ENCODE results near the gene NPDC1.
"Not testable (repeated sequence)": the region's sequence is repeated elsewhere in the genome, so short reads cannot be mapped to it uniquely, and the experiment has no call there.

Gene NPDC1

DNA sequence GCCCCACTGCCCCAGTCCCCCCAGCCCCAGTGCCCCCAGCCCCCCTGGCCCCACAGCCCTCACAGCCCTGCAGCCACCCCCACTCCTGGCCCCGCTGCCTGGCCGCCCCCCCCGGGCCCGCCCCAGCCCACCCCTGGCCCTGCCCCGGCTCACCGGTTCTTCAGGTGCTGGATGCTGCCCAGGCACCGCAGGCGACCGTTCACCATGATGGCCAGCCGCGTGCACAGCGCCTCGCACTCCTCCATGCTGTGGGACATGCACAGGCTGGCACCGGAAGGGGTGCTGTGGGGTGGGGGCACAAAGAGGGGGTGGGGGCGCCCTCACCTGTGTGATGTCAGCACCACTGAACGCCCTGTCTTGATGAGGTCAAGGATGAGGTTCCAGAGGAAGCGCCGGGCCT, 36.8 kb downstream of the NPDC1 start:
- Histone ChIP-seq H3K9me3 (replicated peaks; ENCODE audit: low read length) (no peaks in the 10 kb centered on the region), H3K4me2 (ENCODE audit: low read length) (no peak overlapping the region), H3K4me1 (ENCODE audit: control insufficient read depth, insufficient read depth, low read length) (no peaks in the 10 kb centered on the region), H3K36me3 (ENCODE audit: insufficient read depth, low read length) (peaks cover 3% of the 10 kb centered on the region), H3K27me3 (ENCODE audit: control insufficient read depth, insufficient read depth, low read length) (no peaks in the 10 kb centered on the region), H3K9ac (ENCODE audit: low read depth, low read length) (no peak overlapping the region), H3K4me3 (ENCODE audit: low read length) (no peak overlapping the region)

DNA sequence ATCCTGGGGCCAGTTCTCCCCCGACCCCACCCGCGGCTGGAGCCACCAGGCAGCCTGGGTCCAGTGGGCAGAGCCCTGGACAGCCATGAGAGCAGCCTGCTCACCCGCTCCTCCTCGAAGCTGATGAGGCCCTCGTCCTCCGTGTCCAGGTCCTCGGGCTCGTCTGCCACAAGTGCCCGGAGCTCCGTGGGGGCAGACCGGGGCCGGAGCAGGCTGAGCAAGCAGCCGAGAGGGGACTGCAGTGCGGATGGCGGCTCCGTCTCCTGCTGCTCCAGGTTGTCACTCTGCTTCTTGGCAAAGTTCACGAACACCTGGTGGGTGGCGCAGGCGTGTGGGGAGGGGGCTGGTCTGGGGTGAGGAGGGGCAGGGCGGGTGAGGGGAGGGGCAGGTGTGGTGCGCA, 37.7 kb downstream of the NPDC1 start:
- Histone ChIP-seq H3K4me1 (ENCODE audit: control insufficient read depth, insufficient read depth, low read length) (no peaks in the 10 kb centered on the region), H3K9me3 (replicated peaks; ENCODE audit: low read length) (no peaks in the 10 kb centered on the region), H3K27me3 (ENCODE audit: control insufficient read depth, insufficient read depth, low read length) (no peaks in the 10 kb centered on the region), H3K36me3 (ENCODE audit: insufficient read depth, low read length) (peaks cover 3% of the 10 kb centered on the region), H3K4me3 (ENCODE audit: low read length) (no peak overlapping the region), H3K9ac (ENCODE audit: low read depth, low read length) (no peak overlapping the region), H3K4me2 (ENCODE audit: low read length) (no peak overlapping the region)

- H3K9me3 ChIP-seq (replicated peaks; ENCODE audit: low read length): no peaks in the 10 kb centered on the region
- H3K4me1 ChIP-seq (ENCODE audit: control insufficient read depth, insufficient read depth, low read length): no peaks in the 10 kb centered on the region
- H3K4me3 ChIP-seq (ENCODE audit: low read length): no peak overlapping the region
- H3K9ac ChIP-seq (ENCODE audit: low read depth, low read length): no peak overlapping the region
- no peaks in the 10 kb centered on the region for H3K27me3 ChIP-seq (ENCODE audit: control insufficient read depth, insufficient read depth, low read length)
- no peak overlapping the region for H3K4me2 ChIP-seq (ENCODE audit: low read length)
- H3K36me3 ChIP-seq (ENCODE audit: insufficient read depth, low read length): peaks cover 3% of the 10 kb centered on the region
Observed at GRCh38 chr9:137007816-137008270, 38.1 kb downstream of the NPDC1 start.

GRCh38 chr9:137007108-137007815, 38.7 kb downstream of the NPDC1 start:
- Histone ChIP-seq H3K27me3 (ENCODE audit: control insufficient read depth, insufficient read depth, low read length) (no peaks in the 10 kb centered on the region), H3K4me3 (ENCODE audit: low read length) (no peak overlapping the region), H3K9ac (ENCODE audit: low read depth, low read length) (no peak overlapping the region)

GRCh38 chr9:137006116-137007003, 39.6 kb downstream of the NPDC1 start:
- peaks cover 3% of the 10 kb centered on the region for H3K36me3 ChIP-seq (ENCODE audit: insufficient read depth, low read length)
- no peak overlapping the region for H3K4me3 ChIP-seq (ENCODE audit: low read length)
- no peaks in the 10 kb centered on the region for H3K9me3 ChIP-seq (replicated peaks; ENCODE audit: low read length)
- no peak overlapping the region for H3K9ac ChIP-seq (ENCODE audit: low read depth, low read length)
- no peaks in the 10 kb centered on the region for H3K27me3 ChIP-seq (ENCODE audit: control insufficient read depth, insufficient read depth, low read length)
- no peak overlapping the region for H3K4me2 ChIP-seq (ENCODE audit: low read length)
- H3K4me1 ChIP-seq (ENCODE audit: control insufficient read depth, insufficient read depth, low read length): no peaks in the 10 kb centered on the region

More at GRCh38 chr9:137007108-137007815, 38.7 kb downstream of the NPDC1 start:
- H3K36me3 ChIP-seq (ENCODE audit: insufficient read depth, low read length): peaks cover 3% of the 10 kb centered on the region
- H3K4me1 ChIP-seq (ENCODE audit: control insufficient read depth, insufficient read depth, low read length): no peaks in the 10 kb centered on the region
- H3K9me3 ChIP-seq (replicated peaks; ENCODE audit: low read length): no peaks in the 10 kb centered on the region
- H3K4me2 ChIP-seq (ENCODE audit: low read length): no peak overlapping the region

GRCh38 chr9:137004285-137004684, 41.7 kb downstream of the NPDC1 start:
- H3K9ac ChIP-seq (ENCODE audit: low read depth, low read length); H3K4me3 ChIP-seq (ENCODE audit: low read length); H3K4me2 ChIP-seq (ENCODE audit: low read length); H3K27me3 ChIP-seq (ENCODE audit: control insufficient read depth, insufficient read depth, low read length); H3K36me3 ChIP-seq (ENCODE audit: insufficient read depth, low read length); H3K9me3 ChIP-seq (replicated peaks; ENCODE audit: low read length); H3K4me1 ChIP-seq (ENCODE audit: control insufficient read depth, insufficient read depth, low read length): not testable (repeated sequence)

GRCh38 chr9:137002646-137003041, 43.3 kb downstream of the NPDC1 start:
- peaks cover 17% of the 10 kb centered on the region for H3K4me1 ChIP-seq (ENCODE audit: control insufficient read depth, insufficient read depth, low read length)
- no peaks in the 10 kb centered on the region for H3K36me3 ChIP-seq (ENCODE audit: insufficient read depth, low read length)
- H3K27me3 ChIP-seq (ENCODE audit: control insufficient read depth, insufficient read depth, low read length): no peaks in the 10 kb centered on the region
- no peak overlapping the region for H3K4me3 ChIP-seq (ENCODE audit: low read length)
- H3K9me3 ChIP-seq (replicated peaks; ENCODE audit: low read length): no peaks in the 10 kb centered on the region
- no peak overlapping the region for H3K9ac ChIP-seq (ENCODE audit: low read depth, low read length)
- no peak overlapping the region for H3K4me2 ChIP-seq (ENCODE audit: low read length)

- peaks cover 23% of the 10 kb centered on the region for H3K4me1 ChIP-seq (ENCODE audit: control insufficient read depth, insufficient read depth, low read length)
- H3K4me3 ChIP-seq (ENCODE audit: low read length): no peak overlapping the region
- H3K4me2 ChIP-seq (ENCODE audit: low read length): no peak overlapping the region
- H3K9me3 ChIP-seq (replicated peaks; ENCODE audit: low read length): no peaks in the 10 kb centered on the region
- no peaks in the 10 kb centered on the region for H3K27me3 ChIP-seq (ENCODE audit: control insufficient read depth, insufficient read depth, low read length)
- no peaks in the 10 kb centered on the region for H3K36me3 ChIP-seq (ENCODE audit: insufficient read depth, low read length)
- no peak overlapping the region for H3K9ac ChIP-seq (ENCODE audit: low read depth, low read length)
Observed at GRCh38 chr9:137001857-137002645, 43.9 kb downstream of the NPDC1 start.

DNA sequence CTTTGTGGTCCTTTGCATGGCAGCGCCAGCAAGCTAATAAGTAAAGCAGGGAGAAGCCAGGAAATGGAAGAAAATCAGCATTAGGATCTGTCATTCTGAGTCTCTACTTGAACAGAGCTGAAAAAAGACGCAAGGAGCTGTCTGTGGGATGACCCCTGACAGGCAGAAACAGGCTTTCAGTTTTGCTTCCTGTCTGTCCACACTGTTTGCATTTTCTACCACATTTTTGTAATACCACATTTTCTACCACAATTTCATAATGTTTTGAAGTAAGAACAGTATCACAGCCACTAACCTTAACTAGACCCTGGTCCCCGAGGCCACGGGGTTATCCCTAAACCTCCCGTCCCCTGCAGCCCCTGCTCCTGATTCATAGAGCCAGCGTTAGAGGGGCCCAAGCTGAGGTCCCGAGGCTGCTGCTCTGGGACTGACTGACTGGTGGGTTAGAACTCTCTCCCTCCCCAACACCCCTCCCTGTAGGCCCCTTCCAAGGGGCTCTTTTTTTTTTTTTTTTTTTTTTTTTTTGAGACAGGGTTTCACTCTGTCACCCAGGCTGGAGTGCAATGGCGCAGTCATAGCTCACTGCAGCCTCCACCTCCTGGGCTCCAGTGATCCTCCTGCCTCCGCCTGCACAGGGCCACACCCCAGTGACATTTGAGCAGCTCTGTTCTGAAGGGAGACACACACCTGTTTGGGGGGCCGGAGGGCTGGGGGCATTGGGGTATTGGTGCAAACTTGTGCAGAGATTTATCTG, 45.6 kb downstream of the NPDC1 start:
- Histone ChIP-seq H3K27me3 (ENCODE audit: control insufficient read depth, insufficient read depth, low read length) (no peaks in the 10 kb centered on the region), H3K36me3 (ENCODE audit: insufficient read depth, low read length) (no peaks in the 10 kb centered on the region), H3K4me3 (ENCODE audit: low read length) (no peak overlapping the region), H3K4me2 (ENCODE audit: low read length) (peak overlapping the region; percentile 28), H3K4me1 (ENCODE audit: control insufficient read depth, insufficient read depth, low read length) (peaks cover 40% of the 10 kb centered on the region), H3K9me3 (replicated peaks; ENCODE audit: low read length) (no peaks in the 10 kb centered on the region), H3K9ac (ENCODE audit: low read depth, low read length) (no peak overlapping the region)

DNA sequence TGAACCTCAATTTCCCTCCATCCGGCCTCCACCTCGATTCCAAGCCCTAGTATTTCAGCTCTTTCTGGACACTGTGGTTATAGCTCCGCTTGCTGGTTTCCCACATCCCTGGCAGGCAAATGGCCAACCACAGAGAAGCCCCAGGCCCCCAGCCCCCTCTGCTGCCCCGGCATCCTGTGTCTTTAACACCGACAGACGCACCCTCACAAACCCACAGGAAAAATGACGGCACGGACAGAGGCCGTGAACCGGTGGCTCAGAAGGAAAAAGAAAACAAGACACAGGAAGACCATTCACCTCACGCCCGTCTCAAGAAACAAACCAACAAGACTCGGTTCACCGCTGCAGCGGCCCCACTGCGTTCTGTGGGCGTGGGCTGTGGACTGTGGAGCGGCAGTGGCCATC, 48.1 kb downstream of the NPDC1 start:
- Histone ChIP-seq H3K9ac (ENCODE audit: low read depth, low read length) (no peak overlapping the region), H3K9me3 (replicated peaks; ENCODE audit: low read length) (no peaks in the 10 kb centered on the region), H3K27me3 (ENCODE audit: control insufficient read depth, insufficient read depth, low read length) (no peaks in the 10 kb centered on the region), H3K4me1 (ENCODE audit: control insufficient read depth, insufficient read depth, low read length) (peaks cover 61% of the 10 kb centered on the region), H3K4me2 (ENCODE audit: low read length) (no peak overlapping the region), H3K4me3 (ENCODE audit: low read length) (no peak overlapping the region), H3K36me3 (ENCODE audit: insufficient read depth, low read length) (no peaks in the 10 kb centered on the region)

GRCh38 chr9:136997371-136997770, 48.6 kb downstream of the NPDC1 start:
- no peaks in the 10 kb centered on the region for H3K36me3 ChIP-seq (ENCODE audit: insufficient read depth, low read length)
- no peak overlapping the region for H3K4me2 ChIP-seq (ENCODE audit: low read length)
- H3K27me3 ChIP-seq (ENCODE audit: control insufficient read depth, insufficient read depth, low read length): no peaks in the 10 kb centered on the region
- H3K9me3 ChIP-seq (replicated peaks; ENCODE audit: low read length): no peaks in the 10 kb centered on the region
- H3K4me3 ChIP-seq (ENCODE audit: low read length): no peak overlapping the region
- no peak overlapping the region for H3K9ac ChIP-seq (ENCODE audit: low read depth, low read length)
- peaks cover 62% of the 10 kb centered on the region for H3K4me1 ChIP-seq (ENCODE audit: control insufficient read depth, insufficient read depth, low read length)
